ACC112 (cell line): ENCODE measurements around the gene PGM1.

ENCODE experiments used
- H2AFZ ChIP-seq: fragments of 200-600 bp; sonication (generic); one replicate; pipeline ENCODE4 v1.6.0; 2017; ENCODE audit warnings: antibody characterized with exemption, low read length; ENCODE audit not compliant: unreplicated experiment
- H3K27ac ChIP-seq: fragments of 200-600 bp; sonication (generic); 2 replicates; pipeline ENCODE4 v1.5.1; 2014; ENCODE audit warnings: low read depth, mild to moderate bottlenecking, antibody characterized with exemption, low read length, moderate library complexity
- H3K27me3 ChIP-seq: fragments of 200-600 bp; sonication (generic); 2 replicates; pipeline ENCODE4 v1.6.1; 2014; ENCODE audit warnings: mild to moderate bottlenecking, antibody characterized with exemption, low read length, moderate library complexity, mixed read lengths; ENCODE audit not compliant: insufficient read depth
- H3K36me3 ChIP-seq: fragments of 200-600 bp; sonication (generic); 2 replicates; pipeline ENCODE4 v1.6.1; 2016; ENCODE audit warnings: mild to moderate bottlenecking, antibody characterized with exemption, low read length, moderate library complexity, mixed read lengths; ENCODE audit not compliant: insufficient read depth
- H3K4me1 ChIP-seq: fragments of 200-600 bp; sonication (generic); one replicate; pipeline ENCODE4 v1.6.1; 2016; ENCODE audit warnings: low read length, mixed read lengths; ENCODE audit not compliant: insufficient read depth, unreplicated experiment, control insufficient read depth
- H3K4me3 ChIP-seq: fragments of 200-600 bp; sonication (generic); 2 replicates; pipeline ENCODE4 v1.5.1; 2014; ENCODE audit warnings: mild to moderate bottlenecking, low read depth, low read length
- H3K79me2 ChIP-seq: fragments of 200-600 bp; sonication (generic); one replicate; pipeline ENCODE4 v1.6.0; 2016; ENCODE audit warnings: low read length; ENCODE audit not compliant: control insufficient read depth, unreplicated experiment, insufficient read depth

Gene PGM1

GRCh38 chr1:63630238-63630637 lies 37.0 kb downstream of the PGM1 start:
- peaks cover 19% of the 10 kb centered on the region for H3K4me1 ChIP-seq
- no peak overlapping the region for H3K27ac ChIP-seq

GRCh38 chr1:63630666-63631065 lies 37.5 kb downstream of the PGM1 start:
- H3K4me1 ChIP-seq, result peaks cover 16% of the 10 kb centered on the region

More at GRCh38 chr1:63630238-63630637, 37.0 kb downstream of the PGM1 start:
- Histone ChIP-seq H3K79me2 (peaks cover 22% of the 10 kb centered on the region), H2AFZ (no peak overlapping the region), H3K27me3 (no peaks in the 10 kb centered on the region), H3K36me3 (peaks cover 31% of the 10 kb centered on the region), H3K4me3 (no peak overlapping the region)

GRCh38 chr1:63632110-63632509 lies 38.9 kb downstream of the PGM1 start:
- Histone ChIP-seq H3K27me3 (no peaks in the 10 kb centered on the region), H3K79me2 (peaks cover 12% of the 10 kb centered on the region), H2AFZ (no peak overlapping the region), H3K4me3 (no peak overlapping the region), H3K4me1 (peaks cover 15% of the 10 kb centered on the region), H3K36me3 (peaks cover 43% of the 10 kb centered on the region), H3K27ac (no peak overlapping the region)

More at GRCh38 chr1:63630666-63631065, 37.5 kb downstream of the PGM1 start:
- H3K79me2 ChIP-seq, result peaks cover 18% of the 10 kb centered on the region
- no peak overlapping the region for H3K27ac ChIP-seq
- H2AFZ ChIP-seq, result no peak overlapping the region
- no peaks in the 10 kb centered on the region for H3K27me3 ChIP-seq
- H3K36me3 ChIP-seq, result peaks cover 33% of the 10 kb centered on the region
- no peak overlapping the region for H3K4me3 ChIP-seq

- Histone ChIP-seq H3K4me1 (peaks cover 13% of the 10 kb centered on the region), H3K79me2 (peaks cover 3% of the 10 kb centered on the region), H3K36me3 (peaks cover 43% of the 10 kb centered on the region), H3K4me3 (no peak overlapping the region), H3K27ac (no peak overlapping the region), H3K27me3 (no peaks in the 10 kb centered on the region), H2AFZ (no peak overlapping the region)
Observed at GRCh38 chr1:63633281-63633680, 40.1 kb downstream of the PGM1 start.

GRCh38 chr1:63634471-63634870 lies 41.3 kb downstream of the PGM1 start:
- no peak overlapping the region for H2AFZ ChIP-seq
- H3K79me2 ChIP-seq, result no peaks in the 10 kb centered on the region
- peaks cover 45% of the 10 kb centered on the region for H3K36me3 ChIP-seq
- peaks cover 9% of the 10 kb centered on the region for H3K4me1 ChIP-seq
- no peak overlapping the region for H3K4me3 ChIP-seq
- H3K27me3 ChIP-seq, result no peaks in the 10 kb centered on the region
- H3K27ac ChIP-seq, result no peak overlapping the region

GRCh38 chr1:63635681-63636080 lies 42.5 kb downstream of the PGM1 start:
- Histone ChIP-seq H2AFZ (no peak overlapping the region), H3K4me1 (peaks cover 9% of the 10 kb centered on the region), H3K27ac (no peak overlapping the region), H3K4me3 (no peak overlapping the region), H3K36me3 (peaks cover 36% of the 10 kb centered on the region), H3K79me2 (no peaks in the 10 kb centered on the region), H3K27me3 (no peaks in the 10 kb centered on the region)

- H3K27ac ChIP-seq, result no peak overlapping the region
- no peaks in the 10 kb centered on the region for H3K27me3 ChIP-seq
- peaks cover 9% of the 10 kb centered on the region for H3K4me1 ChIP-seq
- no peak overlapping the region for H2AFZ ChIP-seq
- H3K36me3 ChIP-seq, result peaks cover 31% of the 10 kb centered on the region
- H3K79me2 ChIP-seq, result no peaks in the 10 kb centered on the region
- H3K4me3 ChIP-seq, result no peak overlapping the region
Observed at GRCh38 chr1:63636192-63637105, 43.2 kb downstream of the PGM1 start.

GRCh38 chr1:63638471-63638870 lies 45.3 kb downstream of the PGM1 start:
- Histone ChIP-seq H3K4me3 (no peak overlapping the region), H3K27ac (no peak overlapping the region), H3K79me2 (no peaks in the 10 kb centered on the region), H3K4me1 (peaks cover 9% of the 10 kb centered on the region), H3K36me3 (peaks cover 29% of the 10 kb centered on the region), H2AFZ (no peak overlapping the region), H3K27me3 (no peaks in the 10 kb centered on the region)

- Histone ChIP-seq H3K36me3 (peaks cover 29% of the 10 kb centered on the region), H2AFZ (no peak overlapping the region), H3K27ac (no peak overlapping the region), H3K27me3 (no peaks in the 10 kb centered on the region), H3K4me3 (no peak overlapping the region), H3K4me1 (peaks cover 9% of the 10 kb centered on the region), H3K79me2 (no peaks in the 10 kb centered on the region)
Observed at GRCh38 chr1:63638875-63639274, 45.7 kb downstream of the PGM1 start.

- H2AFZ ChIP-seq, result no peak overlapping the region
- H3K4me3 ChIP-seq, result no peak overlapping the region
- peaks cover 5% of the 10 kb centered on the region for H3K4me1 ChIP-seq
- H3K79me2 ChIP-seq, result no peaks in the 10 kb centered on the region
- H3K36me3 ChIP-seq, result peaks cover 24% of the 10 kb centered on the region
- no peak overlapping the region for H3K27ac ChIP-seq
- H3K27me3 ChIP-seq, result no peaks in the 10 kb centered on the region
Observed at GRCh38 chr1:63640633-63641567, 47.7 kb downstream of the PGM1 start.
